Stimulated activated CD4-positive, alpha-beta T cell treated with anti-CD3 and anti-CD28 coated beads, Interleukin-15, amount 100 ng/mL, for 24 hours (primary cell): ENCODE measurements around the gene APOL3.
"Not testable (repeated sequence)": the region's sequence is repeated elsewhere in the genome, so short reads cannot be mapped to it uniquely, and the experiment has no call there.

Experiments used
- DNase-seq: peaks from one replicate; pipeline ENCODE4 v3.0.0-alpha.2; 2020

APOL3 gene

DNA sequence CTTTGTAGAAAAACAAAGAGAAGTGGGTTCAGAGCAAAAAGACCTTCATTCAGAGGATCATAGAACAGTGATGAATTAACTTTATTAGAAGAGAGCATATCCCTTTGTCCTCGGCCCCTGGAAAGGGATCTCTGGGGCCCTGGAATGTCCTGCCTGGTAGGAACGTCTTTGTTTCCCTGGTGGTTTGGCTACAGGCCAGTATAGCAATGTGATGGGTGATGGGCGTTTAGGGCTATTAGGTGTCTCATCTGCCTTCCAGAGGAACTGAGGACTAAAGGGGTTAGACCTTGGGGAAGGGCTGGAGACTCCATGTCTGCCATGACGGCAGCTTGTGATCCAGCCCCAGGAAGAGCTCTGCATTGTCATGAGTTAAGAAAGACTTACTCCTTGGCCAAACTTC is 32.0 kb upstream of the APOL3 start:
- no peak for DNase-seq

DNA sequence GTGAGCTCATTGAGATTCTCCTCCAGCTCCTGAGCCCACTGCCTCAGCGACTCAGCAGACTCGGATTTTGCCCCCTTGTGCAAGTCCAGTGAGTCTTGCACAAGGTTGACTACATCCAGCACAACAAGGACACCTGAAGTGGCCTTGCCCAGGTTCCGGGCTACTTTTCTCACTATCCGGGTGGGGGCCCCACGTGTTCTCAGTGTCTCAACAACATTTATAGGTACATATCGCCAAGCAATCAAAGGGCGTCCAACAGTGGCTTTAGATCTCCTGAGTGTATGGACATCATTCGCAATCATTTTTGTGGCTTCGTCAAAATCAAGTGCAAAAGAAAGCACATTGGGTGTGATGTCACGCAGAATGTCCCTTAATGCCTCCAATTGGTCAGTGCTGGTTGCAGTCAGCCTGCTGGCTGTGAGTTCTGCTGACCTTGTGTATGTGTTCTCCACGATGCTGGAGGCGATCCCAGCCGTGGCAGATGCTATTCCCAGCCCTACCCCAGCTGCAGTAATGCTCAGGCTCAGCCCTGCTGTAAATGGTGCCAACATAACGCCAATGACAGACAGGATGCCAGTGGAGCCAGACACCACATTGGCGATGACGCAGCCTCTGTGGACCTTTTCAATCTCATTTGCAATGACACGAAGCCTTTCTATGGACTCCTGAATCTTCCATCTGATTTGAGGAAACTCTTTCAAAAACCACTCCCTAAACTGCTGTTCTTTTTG is 30.7 kb upstream of the APOL3 start:
- DNase-seq, result no peak

DNA sequence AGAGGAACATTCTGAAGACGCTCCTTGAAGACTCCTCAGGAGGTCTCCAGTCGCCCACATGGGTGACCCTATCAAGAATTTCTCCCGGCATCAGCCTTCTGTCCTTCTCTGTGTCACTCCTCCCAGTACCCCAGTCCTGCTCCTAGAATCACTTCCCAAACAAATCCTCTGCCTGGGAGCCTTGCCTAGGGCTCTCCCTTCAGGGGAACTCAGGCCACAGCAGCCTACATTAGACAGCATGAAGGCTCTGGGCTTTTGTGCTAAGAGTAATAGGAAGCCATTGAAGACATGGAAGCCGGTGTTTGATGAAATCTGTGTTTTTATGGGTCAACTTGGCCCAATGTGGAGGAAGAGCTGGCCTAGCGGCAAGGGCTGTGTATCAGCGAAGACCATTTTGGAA is 27.3 kb upstream of the APOL3 start:
- not testable (repeated sequence) for DNase-seq

GRCh38 chr22:36185828-36186624 is 25.5 kb upstream of the APOL3 start:
- no peak for DNase-seq

DNA sequence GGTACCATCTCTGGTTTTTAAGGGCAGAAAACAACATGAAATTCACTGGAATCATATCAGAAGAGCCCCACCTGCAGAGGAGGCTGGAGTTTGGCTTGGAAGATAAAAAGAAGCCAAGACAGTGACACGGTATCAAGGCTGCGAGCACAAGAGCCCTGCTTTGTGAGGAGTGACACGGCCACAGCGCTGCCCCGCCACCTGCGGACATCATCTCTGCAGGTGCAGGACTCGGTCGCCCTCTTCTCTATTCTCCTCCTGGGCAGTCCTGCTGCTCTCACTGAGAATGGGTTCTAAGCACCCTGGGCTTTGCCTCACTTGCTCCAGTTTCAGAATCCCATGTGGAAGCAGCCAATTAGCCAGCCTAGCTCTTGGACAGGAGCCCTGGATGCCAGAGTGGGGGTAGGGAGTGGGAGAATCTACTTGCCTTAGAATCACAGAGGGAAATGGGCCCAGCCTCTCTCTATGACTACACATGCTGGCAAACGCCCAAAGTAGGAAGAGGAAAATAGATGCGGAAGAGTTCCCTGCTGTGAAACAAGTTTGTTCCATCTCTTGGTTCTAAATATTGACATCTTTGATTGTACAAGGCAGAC is 24.0 kb upstream of the APOL3 start:
- DNase-seq, result no peak

GRCh38 chr22:36183446-36183845 is 22.9 kb upstream of the APOL3 start:
- DNase-seq, result no peak

DNA sequence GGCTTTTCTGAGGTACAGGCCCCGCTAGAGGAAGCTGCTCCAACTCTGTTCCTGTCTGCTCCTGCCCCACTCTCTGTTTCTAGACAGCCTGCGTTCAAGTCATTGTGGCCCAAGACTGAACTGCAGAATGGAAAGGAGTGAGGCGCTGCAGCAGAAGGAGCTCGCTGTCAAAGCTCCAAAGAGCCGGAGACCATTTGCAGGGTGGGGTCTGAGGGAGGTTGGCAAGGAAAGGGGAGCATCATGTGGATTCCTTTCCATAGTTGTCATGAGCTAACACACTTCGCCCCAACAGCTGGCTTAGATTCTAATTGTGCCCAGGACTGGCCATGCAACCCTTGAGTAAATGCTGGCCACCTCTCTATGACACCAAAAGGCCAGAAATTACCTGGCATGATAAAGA is 22.3 kb upstream of the APOL3 start:
- DNase-seq, result no peak

DNA sequence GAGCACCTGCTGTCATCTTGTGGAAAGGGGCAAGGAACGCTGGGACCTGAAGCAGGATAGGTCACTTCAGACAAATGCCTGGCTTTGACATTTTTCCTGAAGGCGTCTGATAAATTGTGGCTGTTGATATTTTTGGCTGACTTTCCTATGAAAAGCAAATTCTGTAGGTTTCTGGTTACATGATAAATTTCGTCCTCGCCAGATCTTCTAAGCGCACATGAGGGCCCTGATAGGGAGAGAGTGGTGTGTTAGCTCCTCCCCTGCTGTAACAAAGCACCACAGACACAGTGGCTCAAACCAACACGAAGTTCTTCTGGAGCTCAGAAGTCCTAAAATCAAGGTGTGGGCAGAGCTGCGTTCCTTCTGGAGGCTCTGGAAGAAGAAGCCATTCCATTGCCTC is 21.5 kb upstream of the APOL3 start:
- no peak for DNase-seq

- no peak for DNase-seq
Measured at GRCh38 chr22:36180928-36181327, 20.4 kb upstream of the APOL3 start.

- peak; percentile 91 for DNase-seq
Measured at GRCh38 chr22:36180038-36180880, 19.7 kb upstream of the APOL3 start.

DNA sequence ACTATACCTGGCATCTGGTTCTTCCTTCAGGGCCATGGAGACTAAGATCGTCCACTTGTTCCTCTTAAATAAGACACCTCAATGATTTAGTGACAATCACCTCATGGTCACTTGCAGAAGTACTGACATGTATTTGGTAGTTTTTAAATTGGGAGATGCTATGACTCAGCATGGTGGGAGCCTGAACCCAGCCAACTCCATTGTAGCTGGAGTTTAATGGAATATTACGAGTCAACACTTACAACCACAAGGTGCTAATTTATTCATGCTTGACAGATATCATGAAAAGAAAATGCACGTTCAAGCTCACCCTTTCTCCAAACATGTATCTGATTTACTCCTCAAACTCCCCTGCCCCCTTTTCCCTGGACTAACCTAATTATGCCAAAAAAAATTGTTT is 16.6 kb upstream of the APOL3 start:
- no peak for DNase-seq

- no peak for DNase-seq
Measured at GRCh38 chr22:36175892-36176291, 15.3 kb upstream of the APOL3 start.

DNA sequence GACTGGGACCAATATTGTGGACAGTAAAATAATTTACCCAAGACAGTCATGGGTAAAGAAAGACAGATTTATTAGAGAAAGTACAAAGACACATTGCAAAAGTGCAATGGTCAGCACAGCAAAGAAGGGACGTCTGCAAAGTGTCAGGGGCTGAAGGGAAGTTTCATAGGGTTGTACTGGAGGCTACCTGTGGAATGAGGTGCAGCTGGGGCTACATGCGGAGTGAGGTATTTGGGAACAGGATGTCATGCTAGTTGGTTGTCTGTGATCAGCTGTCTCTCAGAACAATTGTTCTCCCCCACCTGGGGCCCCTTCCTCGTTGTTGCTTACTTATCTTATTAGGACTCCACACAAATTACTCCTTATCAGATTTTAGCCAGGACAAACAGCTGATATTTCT is 11.4 kb upstream of the APOL3 start:
- DNase-seq, result no peak

GRCh38 chr22:36166518-36167220 is 6.1 kb upstream of the APOL3 start:
- DNase-seq, result no peak

DNA sequence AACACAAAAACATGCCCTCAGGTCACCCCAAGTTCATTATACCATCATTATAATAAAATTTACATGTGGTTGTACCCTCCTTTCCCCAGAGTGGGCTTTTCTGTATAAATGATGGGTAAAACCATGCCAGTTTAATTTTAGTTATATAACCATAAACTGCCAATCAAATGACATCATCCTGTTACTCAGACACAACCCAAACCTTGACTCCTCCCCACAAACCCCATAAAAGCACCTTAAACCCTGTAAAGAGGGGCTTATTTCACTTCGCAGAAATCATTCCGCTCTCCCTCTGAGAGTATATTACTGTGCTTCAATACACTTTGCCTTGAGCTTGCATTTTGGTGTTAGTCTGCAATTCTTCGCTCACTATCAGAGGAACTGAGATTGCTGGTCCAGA is 5.5 kb upstream of the APOL3 start:
- DNase-seq, result no peak

DNA sequence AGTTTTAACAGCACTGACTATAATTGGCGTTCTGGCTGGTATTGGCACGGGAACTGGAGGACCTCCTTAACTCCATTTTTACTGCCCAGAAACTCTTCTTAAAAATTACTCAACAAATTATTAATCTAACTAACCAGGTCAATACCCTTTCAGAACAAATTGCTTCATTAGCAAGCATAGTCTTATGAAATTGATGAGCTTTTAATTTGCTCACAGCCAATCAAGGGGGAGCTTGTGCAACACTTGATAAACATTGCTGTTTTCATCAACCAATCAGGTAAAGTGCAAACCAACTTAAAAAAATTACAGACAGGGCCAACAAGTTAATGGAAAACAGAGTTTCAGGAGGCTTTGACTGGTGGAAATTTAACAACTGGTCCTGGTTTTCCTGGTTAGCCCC is 4.6 kb upstream of the APOL3 start:
- no peak for DNase-seq

DNA sequence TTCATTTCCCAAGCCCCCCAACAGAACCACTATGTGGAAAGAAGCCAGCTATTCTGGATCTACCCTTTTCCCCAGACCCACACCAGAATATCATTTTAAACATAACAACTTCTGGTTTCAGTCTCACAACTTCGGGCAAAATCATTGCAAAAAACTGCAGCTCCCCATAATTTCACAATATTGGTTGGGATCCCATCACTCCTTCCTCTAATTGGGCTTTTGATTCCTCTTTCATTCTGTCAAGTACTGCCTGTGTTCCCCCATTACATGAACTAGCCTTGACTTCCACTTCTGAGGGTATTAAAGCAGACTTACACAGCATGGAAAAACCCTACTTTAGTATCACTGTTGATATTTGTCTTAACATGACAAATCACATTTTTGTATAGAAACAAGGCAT is 4.1 kb upstream of the APOL3 start:
- no peak for DNase-seq

DNA sequence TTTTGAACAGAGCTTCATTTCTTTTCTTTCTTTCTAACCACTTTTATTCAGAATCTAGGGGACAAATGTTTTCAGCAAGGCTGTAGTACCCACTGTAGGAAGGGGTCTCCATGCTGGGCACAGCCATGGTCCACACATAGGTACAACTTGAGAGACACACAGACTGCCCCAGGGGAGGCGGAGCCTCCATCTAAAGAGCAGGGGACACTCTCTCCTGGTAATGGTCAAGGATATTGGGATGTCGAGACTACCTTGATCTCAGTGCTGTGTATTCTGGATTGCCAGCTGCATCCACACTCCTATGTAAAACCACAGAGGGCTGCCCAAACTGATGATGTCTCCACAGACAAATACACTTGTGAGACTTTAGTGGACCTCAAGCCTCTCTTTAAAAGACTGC is 2.9 kb upstream of the APOL3 start:
- no peak for DNase-seq

GRCh38 chr22:36162127-36163034 is 1.8 kb upstream of the APOL3 start:
- DNase-seq, result no peak

DNA sequence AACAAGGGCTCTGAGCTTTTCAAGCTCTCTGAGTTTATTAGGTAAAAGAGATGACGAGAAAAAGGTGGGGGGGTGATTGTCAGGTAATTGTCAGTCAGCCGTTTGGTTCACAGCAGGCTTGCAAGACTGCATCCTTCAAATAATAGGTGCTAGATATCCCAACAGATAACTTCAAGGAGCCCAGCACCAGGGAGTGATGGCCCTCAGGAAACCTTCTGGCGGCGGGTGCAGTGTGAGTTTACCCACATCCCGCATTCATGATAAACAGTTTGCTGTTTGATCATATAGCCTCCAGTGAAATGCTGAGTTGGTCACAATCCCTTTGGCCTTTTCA is 1.2 kb upstream of the APOL3 start:
- DNase-seq, result peak; percentile 19
